NCI-H146 treated with DMSO at 0.1 percent for 48 hours (cell line): Measurements from ENCODE around the gene ENTPD7.
"Not testable (repeated sequence)": the region's sequence is repeated elsewhere in the genome, so short reads cannot be mapped to it uniquely, and the experiment has no call there.

ENCODE experiments used
- DNase-seq: peaks from one replicate; lab custom pipeline; 2025; ENCODE audit not compliant: unreplicated experiment; lab: John Stamatoyannopoulos, UW

Gene ENTPD7

DNA sequence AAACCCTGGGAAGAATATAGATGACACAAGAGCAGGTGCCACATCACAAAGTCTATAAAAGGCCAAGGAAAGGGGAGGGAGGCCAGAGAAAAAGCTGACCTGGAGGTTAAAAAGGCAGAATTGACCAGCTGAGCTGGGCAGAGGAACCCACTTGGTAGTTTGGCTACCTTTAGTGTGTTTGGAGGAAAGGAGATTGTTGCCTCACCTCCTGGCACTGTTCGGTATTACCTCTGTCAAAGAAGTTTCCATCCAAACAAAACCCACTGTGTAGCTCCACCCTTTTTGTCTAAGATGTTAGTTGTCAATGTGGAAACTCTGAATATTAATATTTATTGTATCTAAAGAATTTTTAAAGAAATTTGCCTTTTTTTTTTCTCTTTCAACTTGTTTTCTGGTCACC lies 23.4 kb downstream of the ENTPD7 start:
- no peak for DNase-seq

DNA sequence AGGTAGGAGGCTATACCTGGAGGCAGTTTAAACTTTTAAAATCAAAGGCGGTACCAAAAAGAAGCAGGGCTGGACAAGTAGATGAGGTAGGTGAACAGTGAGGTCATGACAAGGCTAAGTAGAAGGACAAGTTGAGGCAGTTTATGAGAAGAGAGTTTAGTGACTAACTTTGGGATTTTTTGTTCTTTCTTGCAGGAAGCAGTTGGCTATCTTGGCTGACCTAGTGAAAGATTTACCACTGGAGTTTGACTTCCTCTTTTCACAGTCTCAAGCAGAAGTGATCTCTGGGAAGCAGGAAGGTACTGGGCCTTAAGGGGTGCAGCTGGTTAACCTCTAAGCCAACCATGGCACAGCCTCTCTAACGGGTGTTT lies 26.3 kb downstream of the ENTPD7 start:
- no peak for DNase-seq

DNA sequence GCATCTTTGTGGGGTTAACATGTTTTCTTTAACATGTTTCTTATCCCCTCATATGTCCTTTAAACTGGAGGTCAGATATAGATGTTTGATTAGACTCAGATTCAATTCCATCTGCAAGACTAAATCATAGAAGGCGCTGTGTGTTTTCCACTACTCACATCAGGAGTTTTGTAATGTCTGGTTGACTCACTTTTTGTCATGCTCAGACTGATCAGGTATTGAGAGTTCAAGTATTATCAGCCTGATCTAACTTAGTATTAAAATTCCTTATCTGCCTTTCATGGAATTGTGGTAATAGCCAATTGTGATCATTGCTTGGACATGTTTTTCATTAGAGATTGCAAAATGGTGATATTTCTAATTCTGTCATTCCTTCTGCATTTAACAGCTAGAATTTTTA lies 30.2 kb downstream of the ENTPD7 start:
- DNase-seq: no peak

- no peak for DNase-seq
Observed at GRCh38 chr10:99693933-99694583, 34.7 kb downstream of the ENTPD7 start.

GRCh38 chr10:99695761-99696160 lies 36.5 kb downstream of the ENTPD7 start:
- no peak for DNase-seq

DNA sequence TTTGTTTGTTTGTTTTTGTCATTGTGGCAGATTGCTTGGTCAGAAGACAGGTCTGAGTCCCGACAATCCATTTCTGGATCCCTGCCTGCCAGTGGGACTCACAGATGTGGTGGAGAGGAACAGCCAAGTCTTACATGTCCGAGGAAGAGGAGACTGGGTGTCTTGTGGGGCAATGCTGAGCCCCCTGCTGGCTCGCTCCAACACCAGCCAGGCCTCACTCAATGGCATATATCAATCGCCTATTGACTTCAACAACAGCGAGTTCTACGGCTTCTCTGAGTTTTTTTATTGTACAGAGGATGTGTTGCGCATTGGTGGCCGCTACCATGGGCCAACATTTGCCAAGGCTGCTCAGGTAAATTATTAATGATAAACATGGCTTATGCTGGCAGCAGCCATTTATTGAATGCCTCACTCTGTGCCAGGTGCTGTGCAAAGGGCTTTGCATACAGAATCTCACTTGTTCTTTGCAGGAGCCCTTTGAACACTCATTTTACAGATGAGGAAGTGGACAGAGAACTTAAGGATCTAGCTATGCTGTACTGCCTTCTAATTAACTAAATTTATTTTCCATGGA lies 39.3 kb downstream of the ENTPD7 start:
- DNase-seq: no peak

GRCh38 chr10:99700649-99701048 lies 41.3 kb downstream of the ENTPD7 start:
- no peak for DNase-seq

- no peak for DNase-seq
Observed at GRCh38 chr10:99708428-99709012, 49.2 kb downstream of the ENTPD7 start.

DNA sequence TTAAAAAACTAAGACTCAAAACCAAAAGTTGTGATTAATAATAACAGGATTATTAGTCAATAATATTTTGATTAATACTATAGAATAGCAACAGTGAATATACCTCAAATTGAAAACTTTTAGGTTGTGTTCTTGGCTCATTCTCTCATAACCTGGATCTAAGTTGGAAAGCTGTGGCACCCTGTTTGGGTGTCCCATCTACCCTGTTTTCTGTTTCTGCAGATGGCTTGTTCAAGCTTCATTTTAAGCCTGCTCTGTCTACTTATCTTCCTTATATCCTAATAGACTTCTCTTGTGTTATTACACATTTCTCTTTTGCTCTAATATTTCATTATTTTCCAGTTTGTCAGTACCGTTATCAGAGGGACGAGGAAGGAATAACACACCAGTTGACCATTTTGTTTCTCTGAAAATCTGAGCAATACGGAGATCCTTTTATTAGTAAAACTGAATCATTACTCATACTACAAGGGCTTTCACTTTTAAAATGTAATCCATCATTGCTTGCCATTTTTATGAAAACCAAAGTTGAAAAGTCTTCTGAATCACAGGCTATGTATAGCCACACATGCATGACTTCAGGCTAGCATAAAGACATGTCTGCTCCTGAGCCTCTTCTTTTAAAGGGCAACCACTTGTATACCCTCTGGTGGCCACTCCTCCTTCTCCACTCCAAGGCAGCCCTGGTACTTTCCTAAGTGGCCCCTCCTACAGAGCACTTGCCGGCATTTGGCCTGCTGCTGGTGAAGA lies 50.3 kb downstream of the ENTPD7 start:
- DNase-seq: no peak

GRCh38 chr10:99711129-99711719 lies 51.9 kb downstream of the ENTPD7 start:
- DNase-seq: peak; percentile 11

GRCh38 chr10:99714446-99714845 lies 55.1 kb downstream of the ENTPD7 start:
- DNase-seq: no peak

- no peak for DNase-seq
Observed at GRCh38 chr10:99720387-99720786, 61.1 kb downstream of the ENTPD7 start.

DNA sequence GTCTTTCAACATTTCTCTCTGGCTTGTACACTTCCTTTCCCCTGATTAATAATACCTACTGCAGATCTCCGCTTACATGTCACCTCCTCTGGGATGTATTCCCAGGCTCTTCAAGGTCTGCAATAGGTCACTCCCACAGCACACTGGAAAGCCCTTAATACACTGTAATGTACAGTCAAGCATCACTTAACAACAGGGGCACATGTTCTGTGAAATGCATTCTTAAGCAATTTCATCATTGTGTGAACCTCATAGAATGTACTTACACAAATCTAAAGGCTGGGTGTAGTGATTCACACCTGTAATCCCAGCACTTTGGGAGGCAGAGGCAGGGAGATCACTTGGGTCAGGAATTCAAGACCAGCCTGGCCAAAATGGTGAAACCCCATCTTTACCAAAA lies 70.7 kb downstream of the ENTPD7 start:
- no peak for DNase-seq

DNA sequence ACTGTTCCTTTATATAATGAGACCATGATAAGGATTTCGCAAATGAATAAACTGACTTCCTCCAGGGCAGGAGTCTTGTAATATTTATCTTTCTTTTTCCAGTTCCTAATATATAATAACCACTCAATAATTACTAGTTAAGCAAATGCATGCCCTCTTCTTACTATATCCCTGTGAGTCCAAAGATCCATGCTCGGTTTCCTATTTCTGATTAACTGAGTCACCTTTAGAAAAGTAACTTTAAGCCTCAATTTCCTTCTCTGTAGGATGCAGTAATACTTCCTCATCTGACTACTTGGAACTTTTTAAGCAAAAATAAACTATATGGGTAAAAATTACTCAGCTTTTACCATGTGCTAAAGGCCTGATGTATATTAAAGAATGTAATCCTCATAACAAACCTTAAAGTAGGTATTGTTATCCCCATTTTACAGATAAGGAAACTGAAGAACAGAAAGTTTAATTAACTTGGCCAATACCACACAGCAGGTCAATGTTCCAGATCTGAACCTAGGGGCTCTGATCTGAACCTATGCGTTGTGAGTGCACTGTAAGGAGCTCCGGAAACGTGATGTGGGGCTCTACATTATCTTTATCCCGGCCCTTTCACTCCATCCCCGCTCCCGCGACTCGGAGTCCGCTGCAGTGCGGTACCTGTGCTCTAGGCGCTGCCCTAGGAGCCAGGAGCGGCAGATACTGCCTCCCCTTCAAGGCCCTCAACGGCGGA lies 72.2 kb downstream of the ENTPD7 start:
- no peak for DNase-seq

DNA sequence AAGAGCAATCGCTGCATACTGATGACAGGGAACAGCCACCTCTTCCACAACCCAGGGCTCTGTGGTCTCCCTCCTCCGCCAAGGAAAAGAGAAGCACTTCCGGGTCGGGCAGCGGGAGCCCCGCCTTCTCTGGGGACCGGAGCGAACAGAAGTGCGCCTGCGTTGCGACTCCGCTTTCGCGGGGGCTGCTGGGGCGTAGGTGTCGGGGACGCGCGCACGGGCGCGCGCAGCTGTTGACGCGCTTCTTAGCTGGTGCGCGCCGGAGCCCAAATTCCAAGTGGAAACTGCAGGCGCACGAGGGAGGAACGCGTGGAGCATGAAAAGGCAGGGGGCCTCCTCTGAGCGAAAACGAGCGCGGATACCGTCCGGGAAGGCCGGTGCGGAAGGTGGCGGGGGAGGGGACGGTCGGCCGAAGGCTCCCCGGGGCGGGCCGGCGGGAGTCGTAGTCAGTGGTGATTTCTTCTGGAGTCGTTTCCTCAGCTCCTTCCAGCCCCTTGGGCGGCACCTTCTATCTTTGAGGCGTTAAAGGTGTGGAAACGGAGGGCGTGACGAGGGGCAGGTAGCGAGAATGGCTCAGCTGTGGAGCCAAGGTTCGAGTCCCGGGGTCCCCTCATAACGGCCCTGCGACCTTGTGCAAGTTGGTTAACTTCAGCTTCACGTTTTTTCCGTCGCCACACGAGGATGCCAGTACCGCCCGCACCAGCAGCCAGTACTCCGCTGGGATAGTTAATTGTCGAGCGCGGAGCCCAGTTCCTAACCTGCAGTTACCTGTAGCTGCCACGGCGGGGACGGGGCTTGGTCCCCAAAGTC lies 72.9 kb downstream of the ENTPD7 start, which contains the start of the genes COX15 and CUTC:
Gene COX15, minus strand, starts transcription at position 95 of the 810 bp plus-strand sequence. Its CDS starts 78 bp downstream, at position 17.
Gene CUTC, plus strand, starts transcription at position 202 of the 810 bp plus-strand sequence. Its CDS starts 115 bp downstream, at position 317.
- DNase-seq: peak; percentile 88

DNA sequence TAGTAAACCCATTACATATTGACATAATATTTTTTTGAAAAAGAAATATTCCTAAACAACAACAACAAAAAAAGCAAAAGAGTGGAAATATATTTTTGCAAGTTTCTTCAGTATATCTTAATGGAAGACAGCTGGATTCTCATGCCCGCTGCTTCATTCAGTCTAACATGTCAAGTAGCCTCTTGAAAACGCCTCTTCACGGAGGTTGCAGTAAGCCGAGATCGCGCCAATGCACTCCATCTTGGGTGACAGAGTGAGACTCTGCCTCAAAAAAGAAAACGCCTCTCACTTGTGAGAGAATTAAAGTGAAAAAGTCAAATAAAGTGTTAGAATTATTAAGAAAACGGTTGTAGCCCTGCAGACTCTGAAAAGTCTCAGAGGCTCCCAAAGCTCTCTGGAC lies 74.1 kb downstream of the ENTPD7 start:
- no peak for DNase-seq

DNA sequence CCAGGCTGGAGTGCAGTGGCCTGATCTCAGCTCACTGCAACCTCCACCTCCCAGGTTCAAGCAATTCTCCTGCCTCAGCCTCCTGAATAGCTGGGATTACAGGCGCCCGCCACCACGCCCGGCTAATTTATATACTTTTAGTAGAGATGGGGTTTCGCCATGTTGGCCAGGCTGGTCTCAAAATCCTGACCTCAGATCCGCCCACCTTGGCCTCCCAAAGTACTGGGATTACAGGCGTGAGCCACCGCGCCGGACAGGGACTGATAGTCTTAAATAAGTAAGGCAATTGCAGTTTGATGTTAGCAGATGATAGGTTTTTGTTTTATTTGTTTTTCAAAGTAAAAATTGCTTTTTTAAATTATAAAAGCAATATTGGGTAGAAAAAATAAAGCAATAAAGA lies 74.8 kb downstream of the ENTPD7 start:
- DNase-seq: not testable (repeated sequence)

GRCh38 chr10:99740260-99740659 lies 81.0 kb downstream of the ENTPD7 start:
- no peak for DNase-seq

GRCh38 chr10:99740933-99741559 lies 81.7 kb downstream of the ENTPD7 start:
- no peak for DNase-seq
